SW 1271 (cell line): ENCODE measurements around the gene PCBP2.
"Not testable (repeated sequence)": the region's sequence is repeated elsewhere in the genome, so short reads cannot be mapped to it uniquely, and the experiment has no call there.

Source experiments
- DNase-seq, 2 experiments: peaks; one replicate each; lab custom pipeline; 2025; lab: John Stamatoyannopoulos, UW

Gene PCBP2

DNA sequence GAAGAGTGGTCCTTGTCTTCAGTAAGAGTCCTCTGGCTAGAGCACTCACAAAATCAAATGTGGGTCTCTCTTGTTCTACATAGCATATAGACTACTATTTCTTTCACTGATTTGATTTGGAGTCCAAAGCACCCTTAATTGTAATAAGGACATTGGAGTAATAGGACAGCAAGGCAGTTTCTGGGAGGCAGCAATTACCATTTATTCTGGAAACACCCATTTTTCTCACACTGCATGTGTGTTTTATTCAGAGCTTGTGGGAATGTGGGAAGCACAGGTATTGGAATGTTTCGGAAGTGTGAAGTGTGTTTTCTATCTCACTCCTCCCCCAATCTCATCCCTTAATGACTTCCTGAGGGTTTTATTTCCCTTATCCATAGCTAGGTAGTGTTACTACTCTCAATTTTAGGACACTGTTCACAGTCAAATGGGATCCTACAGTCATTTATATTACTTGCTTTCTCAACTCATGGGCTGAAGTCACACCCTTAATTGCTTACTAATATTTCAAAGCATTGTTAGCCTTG is 20.2 kb downstream of the PCBP2 start:
- no peak for DNase-seq

DNA sequence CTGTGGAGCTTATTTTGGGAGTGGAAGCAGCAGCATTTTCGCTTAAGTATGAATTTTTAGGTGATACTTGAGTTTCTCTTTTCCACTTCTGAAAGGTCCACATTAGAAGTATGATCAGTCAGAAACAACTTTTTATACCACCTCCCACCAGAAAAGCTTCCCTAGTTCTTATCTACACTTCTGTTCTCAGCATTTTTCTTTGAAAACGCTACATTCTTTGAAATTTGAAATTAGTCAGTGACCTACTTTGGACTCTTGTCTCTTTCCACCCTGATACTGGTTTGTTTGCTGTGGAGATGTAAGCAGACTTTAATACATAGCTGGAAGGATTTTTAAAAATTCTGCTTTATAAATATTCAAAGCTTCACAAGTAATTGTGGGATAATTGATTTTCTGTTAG is 22.2 kb downstream of the PCBP2 start:
- DNase-seq: no peak

DNA sequence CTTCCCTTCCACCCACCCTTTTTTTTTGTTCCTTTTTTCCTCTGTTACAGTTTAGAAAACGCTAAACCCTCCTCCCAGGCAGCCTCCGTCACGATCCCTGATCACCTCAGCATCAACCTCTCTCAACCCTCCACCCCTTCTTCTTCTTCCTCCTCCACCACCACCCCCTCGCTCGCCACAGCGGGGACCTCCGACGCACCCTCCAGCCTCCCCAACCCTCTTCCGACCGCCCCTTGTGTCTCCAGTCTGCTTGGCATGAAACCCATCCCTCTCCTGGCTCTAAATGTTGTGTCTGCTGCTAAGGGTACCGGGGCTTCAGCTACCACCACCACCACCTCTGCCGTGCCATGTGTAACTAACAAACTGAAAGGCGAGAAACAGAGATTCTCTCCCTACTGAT is 22.9 kb downstream of the PCBP2 start:
- no peak for DNase-seq

DNA sequence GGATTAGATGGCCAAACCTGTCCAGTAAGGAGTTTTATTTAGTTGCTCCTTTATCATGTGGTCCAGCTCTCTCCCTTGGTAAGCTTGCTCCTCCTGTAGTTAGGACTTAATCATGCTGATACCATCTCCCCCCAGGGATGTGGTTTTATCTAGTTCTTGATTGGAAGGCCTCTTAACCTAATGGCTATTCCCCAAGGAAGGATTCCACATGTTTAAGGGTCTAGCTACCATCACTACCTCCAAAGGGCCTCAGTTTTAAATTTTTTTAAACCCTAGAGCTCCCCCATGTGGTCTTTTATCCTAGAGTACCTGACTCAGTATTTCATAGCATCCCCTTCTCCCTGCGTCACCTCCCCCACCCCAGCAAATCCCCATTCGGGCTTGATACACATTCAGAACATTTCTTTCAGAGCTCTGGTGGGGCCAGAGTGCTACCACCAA is 24.9 kb downstream of the PCBP2 start:
- peak in 1 of 2 experiments; percentile 44 for DNase-seq

DNA sequence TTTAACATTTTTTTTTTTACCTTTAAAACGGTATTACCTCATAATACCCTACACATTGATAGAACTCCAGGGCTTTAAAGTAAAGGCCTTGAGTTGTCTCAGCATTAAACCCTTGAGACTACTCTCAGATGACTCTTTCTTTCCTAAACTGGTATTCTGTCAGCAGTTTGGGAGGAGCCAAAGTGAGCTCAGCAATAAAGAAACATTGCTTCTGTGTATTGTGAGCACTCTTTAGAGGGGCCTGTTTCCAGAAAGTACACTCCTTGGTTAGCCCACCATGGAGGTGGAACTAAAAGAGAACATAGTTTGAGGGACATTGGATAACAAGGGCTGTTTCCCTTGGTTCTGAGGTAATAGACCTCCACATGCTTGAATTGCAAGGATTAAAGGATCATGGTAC is 27.0 kb downstream of the PCBP2 start:
- no peak for DNase-seq

DNA sequence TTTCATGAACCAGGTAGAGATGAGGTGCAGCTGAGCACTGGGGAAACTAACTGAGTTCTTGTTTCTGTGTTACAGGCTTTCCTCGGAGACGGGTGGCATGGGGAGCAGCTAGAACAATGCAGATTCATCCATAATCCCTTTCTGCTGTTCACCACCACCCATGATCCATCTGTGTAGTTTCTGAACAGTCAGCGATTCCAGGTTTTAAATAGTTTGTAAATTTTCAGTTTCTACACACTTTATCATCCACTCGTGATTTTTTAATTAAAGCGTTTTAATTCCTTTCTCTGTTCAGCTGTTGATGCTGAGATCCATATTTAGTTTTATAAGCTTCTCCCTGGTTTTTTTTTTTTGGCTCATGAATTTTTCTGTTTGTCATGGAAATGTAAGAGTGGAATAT is 27.4 kb downstream of the PCBP2 start:
- no peak for DNase-seq

DNA sequence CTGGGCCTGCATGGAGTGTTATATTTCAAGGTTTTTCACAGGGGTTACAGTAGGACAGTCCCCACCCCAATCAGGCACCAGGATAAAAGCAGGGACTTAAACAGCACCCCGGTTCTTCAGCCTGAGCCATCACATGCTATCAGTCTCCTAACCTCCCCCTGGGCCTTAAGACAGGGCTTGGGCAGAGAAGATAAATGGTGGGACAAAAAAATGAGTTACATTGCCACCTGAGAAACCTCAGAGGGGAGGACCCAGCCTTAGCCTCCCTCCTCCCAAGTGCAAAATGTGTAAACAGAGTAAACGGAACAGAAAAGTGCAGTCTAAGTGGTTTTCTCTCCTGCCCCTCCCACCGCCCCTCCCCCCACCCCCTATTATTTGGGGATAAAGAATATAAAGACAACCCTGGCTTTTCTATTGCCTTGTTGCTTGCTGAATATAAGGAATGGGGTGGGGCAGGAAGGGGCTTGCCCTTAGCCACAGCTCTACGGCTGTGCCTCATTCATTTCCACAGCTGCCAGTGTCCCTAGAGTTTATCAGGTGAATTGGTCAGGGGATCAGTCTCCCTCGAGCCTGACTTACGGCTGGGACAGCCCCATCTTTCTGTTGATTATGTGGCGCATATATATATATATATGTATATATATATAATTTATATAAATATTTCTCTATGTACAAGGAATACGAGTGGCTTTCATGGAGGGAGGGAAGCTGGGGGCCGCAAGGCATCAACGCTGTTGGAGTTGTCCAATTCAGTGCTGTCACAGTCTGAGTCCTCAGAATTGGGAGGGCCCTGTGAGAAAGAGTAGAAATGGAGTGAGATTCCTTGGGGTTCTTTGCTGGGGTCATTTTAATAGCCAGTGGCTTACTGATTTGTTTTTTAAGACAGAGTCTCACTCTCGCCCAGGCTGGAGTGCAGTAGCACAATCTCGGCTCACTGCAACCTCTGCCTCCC is 28.9 kb downstream of the PCBP2 start:
- no peak for DNase-seq

DNA sequence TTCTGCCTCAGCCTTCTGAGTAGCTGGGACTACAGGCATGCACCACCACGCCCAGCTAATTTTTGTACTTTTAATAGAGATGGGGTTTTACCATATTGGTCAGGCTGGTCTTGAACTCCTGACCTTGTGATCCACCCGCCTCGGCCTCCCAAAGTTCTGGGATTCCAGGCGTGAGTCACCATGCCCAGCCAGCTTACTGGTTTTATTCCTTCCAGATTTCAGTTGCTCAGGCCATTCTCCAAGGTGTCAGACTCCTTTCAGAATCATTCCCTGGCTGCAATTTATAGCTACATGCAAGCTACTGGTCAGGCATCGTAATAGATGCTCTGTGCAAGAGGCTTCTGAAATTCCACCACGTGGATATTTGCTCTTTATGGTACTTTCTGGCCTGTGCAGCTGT is 29.6 kb downstream of the PCBP2 start:
- not testable (repeated sequence) for DNase-seq

DNA sequence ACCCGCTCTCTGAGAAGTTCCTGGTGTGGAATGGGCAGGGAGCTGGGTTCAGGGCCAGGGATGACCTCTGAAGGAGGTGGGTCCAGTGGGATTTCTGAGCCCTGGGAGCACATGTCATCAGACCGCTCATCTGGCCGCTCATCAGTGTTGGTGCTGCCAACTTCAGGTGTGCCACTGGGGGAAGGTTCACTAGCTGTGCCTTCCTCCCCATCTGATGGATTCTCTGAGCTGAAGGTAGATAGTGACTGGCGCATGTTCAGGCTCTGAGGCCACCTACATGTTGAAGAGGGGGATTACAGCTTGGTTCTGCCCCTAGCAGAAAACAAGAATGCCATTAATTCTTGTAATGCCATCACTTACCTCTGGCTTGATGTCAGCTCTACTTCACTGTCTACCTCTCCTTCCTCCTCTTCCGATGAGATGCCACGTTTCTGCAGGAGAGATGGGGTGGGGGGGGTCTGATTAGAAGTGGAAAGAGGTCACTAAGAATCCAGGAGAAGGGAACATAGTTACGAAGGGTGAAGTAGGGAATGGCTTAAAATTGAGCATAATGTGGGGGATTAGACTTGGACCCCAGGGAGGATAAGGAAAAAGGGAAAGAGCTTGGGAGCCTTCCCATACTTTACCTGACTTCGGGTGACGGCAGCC is 30.2 kb downstream of the PCBP2 start:
- DNase-seq: peak in 1 of 2 experiments; percentile 47

DNA sequence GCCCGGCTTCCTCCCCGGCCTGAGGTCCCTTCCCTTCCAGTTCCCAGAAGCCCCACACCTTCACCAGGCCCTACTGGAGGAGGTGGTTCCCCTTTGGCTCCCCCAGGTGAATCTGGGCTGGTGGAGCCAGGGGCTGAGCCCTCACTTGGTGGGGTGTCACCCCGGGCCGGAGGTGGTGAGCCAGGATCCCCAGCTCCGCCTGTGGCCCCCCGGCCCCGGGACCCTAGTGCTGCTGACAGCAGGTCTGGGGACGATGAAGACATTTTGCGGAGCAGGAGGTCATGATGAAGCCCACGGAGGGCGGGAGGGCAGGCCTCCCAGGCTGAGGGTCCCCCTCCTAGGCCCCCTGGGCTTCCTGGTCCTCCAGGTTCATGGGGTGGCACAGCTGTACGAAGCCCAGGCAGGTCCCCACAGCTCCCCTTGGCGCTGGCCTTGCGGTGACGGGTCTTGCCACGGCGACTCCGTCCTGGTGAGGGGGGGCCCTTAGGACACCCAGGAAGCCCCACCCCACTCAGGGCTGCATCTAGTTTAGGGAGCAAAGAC is 30.8 kb downstream of the PCBP2 start:
- DNase-seq: no peak

DNA sequence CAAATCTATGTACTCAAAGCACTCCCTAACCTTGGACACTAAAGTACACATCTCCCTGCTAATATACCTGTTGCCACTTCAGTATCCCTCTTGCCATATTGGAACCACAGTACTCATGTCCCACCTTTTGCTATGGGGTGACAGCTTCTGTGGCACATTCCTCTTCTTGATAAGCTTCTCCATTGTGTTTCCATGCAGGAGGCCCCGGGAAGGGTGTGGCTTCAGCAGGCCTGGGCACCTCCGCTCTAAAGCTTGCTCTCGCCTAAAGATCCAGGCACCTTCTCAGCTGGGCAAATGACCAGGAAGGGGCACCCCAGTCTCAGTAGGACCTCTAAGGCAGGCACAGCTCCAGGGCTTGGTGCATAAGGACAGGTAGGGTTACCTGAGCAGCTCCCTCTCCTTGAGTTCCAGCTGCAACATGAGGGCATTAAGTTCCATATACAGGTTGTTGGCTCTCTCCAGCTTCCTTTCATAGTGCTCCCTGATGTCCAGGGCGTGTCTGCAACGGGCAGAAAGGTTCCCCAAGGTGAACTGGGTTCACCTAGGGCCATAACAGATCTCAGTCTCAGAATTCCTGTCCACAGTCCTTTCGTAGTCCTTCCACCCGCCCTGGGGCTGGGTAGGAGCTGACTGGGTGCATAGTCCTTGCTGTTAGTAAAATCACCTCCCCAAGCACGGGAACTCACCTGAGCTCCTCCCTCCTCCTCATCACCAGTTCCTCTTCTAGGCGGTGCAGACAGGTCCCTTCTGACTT is 31.5 kb downstream of the PCBP2 start:
- no peak for DNase-seq

DNA sequence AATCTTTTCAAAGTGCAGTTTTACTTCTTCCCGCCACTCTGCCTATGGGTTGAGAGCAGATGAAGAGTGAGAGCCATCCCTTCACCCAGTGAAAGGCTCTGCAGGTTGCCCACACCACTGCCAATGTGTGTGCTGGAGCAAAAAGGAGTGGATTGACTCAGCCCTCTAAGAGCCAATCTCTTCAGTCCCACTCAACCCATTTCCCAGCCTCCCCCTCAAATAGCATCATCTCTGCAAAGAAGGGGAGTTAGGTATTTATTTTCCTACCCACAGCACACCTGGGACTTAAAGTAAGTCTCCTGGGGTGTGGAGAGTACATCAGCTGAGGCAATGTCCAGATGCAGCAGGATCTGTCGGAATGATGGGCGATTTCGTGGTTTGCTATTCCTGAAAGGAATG is 32.1 kb downstream of the PCBP2 start:
- no peak for DNase-seq

DNA sequence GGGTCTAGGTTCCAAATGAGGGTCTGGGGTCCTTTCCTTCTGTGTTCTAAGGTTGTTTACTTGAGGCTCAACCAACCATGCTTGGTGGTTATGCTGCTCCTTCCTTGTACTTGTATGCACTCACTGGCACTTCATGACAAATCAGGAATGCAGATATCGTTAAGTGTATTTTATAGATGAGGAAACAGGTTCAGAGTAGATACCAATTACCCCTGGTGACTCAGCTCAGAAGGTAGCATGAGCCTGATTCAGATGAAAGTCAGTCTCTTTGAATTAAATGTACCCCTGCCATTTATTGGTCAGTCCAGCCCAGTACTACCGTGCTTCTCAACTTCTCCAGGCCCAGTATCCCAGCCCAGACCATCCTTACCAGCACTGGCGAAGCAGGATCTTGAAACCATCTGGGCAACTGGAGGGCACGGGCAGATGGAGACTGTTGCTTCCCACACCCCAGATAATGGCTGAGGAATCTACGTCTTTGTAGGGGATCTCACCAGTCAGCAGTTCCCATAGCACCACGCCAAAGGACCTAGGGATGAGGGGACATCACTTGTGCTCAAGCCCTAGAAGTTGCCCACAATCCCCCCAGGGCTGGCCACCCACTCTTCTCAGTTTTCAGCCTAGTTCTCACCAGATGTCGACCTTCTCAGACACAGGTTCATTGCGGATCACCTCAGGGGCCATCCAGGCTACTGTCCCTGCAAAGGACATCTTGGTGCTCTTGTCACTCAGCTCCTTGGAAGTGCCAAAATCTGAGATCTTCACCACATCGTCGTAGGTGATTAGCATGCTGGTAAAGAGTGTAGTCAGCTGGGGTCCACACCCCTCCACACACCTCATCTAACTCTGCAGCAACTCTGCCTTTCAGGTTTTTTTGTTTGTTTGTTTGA is 33.0 kb downstream of the PCBP2 start:
- DNase-seq: no peak

DNA sequence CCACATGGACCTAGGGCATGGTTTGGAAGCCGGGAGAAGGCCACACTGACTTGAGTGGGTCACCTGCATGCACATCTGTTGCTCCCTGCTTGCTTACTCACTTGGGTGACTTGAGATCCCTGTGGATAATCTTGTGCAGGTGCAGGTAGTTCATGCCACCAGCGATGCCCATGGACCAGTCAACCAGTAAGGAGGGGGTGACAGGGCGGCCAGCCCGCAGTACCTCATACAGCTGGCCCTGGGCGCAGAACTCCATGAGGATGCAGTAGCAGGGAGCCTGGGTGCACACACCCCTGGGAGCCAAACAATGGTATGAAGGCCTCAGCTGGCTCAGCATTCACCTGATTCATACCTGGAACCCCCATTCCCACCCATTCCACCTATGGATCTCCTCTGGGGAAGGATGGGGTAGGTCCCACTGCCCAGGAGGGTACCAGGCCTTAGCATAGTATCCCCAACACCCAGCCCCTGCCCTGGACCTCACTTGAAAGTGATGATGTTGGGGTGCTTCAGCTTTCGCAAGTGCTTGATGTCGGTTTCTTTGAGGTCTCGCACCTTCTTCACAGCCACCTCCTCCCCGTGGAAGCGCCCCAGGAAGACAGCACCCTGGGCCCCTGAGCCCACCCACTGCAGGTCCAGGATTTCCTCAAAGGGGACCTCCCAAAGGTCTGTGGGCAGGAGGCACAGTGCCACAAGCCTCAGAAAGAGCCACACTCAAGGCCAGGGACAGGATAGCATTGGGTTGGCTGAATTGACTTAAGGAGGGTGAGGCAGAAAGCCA is 34.2 kb downstream of the PCBP2 start:
- DNase-seq: no peak

DNA sequence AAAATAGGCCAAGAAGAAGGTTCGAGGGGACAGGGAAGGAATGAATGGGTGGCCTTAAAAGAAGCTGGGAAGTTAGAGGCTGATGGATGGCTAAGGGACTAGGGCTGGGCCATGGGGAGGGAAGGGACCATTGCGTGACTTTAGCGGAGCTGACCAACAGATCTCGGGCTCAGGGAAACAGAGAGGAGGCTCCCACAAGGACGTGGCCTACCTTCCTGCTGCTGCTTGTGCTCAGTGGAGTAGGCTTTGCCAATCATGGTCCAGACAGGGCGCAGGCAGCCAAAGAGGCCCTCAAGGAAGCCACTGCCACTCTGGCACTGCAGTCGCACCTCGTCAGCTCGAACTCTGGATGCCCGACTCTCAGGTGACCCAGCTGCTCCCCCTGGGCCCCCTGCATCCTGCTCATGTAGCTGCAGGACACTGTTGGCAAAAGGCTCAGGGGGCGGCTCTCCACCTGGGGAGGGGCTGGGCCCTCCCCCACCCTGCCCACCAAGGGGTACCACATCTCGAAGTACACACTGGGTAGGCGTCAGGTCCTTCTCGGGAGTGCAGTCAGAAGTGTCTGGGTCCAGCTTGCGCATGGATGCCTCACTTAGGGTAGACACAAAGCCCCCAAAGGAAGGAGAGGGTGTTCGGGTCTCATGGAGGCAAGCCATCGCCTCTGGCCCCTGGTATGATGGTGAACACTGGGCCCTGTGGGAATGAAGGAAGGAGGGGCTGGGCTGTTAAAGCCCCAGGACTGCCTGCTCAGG is 35.0 kb downstream of the PCBP2 start:
- DNase-seq: no peak

DNA sequence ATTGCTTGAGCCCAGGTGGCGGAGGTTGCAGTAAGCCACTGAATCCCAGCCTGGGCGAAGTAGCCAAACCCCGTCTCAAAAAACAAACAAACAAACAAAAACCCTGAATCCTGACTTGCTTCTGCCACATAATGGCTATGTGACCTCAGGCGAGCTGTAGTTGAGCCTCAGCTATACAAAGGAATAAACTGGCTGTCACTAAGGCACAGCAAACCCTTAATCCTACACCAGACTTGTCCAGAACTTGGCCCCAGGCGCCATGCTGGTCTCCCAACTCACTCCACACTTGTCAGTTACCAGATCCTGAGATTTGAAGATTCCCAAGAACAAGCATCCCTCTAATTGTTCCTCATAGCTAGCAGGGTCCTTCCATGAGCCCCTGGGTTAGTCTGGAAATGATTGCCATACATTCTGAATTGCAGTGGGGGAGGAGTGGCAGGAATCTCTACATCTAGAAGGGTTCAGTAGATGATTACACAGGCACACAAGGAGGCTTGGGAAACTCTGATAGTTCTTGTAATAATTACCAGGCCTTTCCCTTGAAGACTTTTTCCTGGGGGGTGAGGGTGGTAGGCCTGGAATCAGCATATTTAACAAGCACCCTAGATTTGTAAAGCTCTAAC is 37.5 kb downstream of the PCBP2 start:
- DNase-seq: no peak

DNA sequence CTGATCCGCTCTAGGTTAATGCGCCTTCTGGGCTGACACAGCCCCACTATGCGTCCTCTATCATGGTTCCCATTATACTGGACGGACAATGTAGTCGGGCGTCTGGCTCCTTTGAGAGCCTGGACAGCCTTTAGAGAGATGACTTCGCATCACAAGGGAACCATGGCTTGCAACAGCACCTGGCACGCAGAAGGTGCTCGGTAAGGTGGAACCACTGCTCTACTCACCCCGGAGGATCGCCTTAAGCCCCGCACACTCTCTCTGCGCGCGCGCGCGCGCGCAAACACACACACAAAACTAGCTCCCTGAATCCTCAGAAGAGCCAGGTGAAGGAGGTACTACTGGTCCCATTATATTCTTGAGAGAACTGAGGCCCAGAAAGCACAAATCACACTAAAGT is 40.3 kb downstream of the PCBP2 start:
- DNase-seq: no peak

DNA sequence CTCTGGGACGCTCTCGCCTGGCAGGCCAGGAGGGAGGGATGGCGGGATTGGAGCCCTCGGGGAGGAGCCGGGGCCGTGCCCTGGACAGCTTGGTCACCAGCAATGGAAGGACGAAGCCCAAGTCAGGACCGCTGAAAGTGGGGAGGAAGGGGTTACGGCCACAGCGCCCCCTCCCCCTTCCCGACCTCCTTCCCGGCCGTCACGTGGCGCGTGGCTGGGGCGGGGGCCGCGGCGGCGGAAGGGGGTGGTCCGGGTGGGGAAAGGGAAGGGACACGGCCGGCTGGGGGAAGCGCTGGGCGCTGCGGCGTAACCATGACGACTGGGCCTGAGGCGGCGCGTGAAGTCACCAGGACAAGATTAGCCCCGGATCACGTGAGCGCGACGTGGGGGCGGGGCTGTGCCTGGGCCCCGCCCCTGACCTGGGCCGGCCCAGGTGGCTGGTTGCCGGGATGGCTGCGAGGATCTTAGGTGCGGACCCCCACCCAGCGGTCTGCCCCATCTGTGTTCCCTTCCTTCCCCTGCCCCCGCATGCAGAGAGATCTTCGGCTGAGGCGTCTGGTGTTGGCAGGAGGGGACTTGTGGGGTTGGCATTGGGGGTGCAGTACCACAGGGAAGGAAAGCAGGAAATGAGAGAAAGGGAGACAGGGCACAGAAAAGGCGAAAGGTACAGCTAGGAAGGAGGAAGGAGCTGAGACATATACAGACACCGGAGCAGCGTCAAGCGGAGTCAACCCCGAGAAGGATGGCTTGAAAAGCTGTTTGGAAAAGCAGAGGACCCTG is 41.1 kb downstream of the PCBP2 start:
- DNase-seq: peak; percentile 61 to 87
